Skin epidermis (tissue), 12 donors: ENCODE results near the gene GCNA.
"Not testable (repeated sequence)": the region's sequence is repeated elsewhere in the genome, so short reads cannot be mapped to it uniquely, and the experiment has no call there.

Experiments
- H3K27ac ChIP-seq, 21 experiments: fragments of 200-600 bp; sonication (generic) in 11 of 21; one replicate each; pipeline ENCODE4 v1.5.0; 2020; ENCODE audit warnings: mild to moderate bottlenecking in 3 of 21, inconsistent platforms in 2 of 21, moderate library complexity in 2 of 21
- H3K4me3 ChIP-seq, 7 experiments: fragments of 200-600 bp; sonication (generic) in 2 of 7; one replicate each; pipeline ENCODE4 v1.5.0; 2020; ENCODE audit warnings: inconsistent platforms in 2 of 7, mild to moderate bottlenecking in 2 of 7, moderate library complexity in 1 of 7

The GCNA gene

GRCh38 chrX:71607488-71607887, 29.3 kb downstream of the GCNA start:
- no peak overlapping the region for H3K4me3 ChIP-seq

GRCh38 chrX:71609095-71609750, 31.0 kb downstream of the GCNA start:
- no peak overlapping the region for H3K4me3 ChIP-seq
- H3K27ac ChIP-seq = peak overlapping the region in 1 of 21 experiments; percentile 30

More at GRCh38 chrX:71607488-71607887, 29.3 kb downstream of the GCNA start:
- peak overlapping the region in 4 of 21 experiments; percentile 11 to 78 (median 56) for H3K27ac ChIP-seq

GRCh38 chrX:71611736-71612135, 33.5 kb downstream of the GCNA start:
- not testable (repeated sequence) for H3K27ac ChIP-seq, H3K4me3 ChIP-seq

GRCh38 chrX:71612256-71612655, 34.0 kb downstream of the GCNA start:
- no peak overlapping the region for H3K4me3 ChIP-seq

GRCh38 chrX:71615056-71615455, 36.8 kb downstream of the GCNA start:
- Histone ChIP-seq H3K4me3 (no peak overlapping the region), H3K27ac (peak overlapping the region in 1 of 21 experiments; percentile 93)

More at GRCh38 chrX:71612256-71612655, 34.0 kb downstream of the GCNA start:
- H3K27ac ChIP-seq = no peak overlapping the region

GRCh38 chrX:71615954-71616353, 37.7 kb downstream of the GCNA start:
- H3K27ac ChIP-seq = peak overlapping the region in 6 of 21 experiments; percentile 44 to 93 (median 74)
- peak overlapping the region in 2 of 7 experiments; percentile 16 to 20 for H3K4me3 ChIP-seq

- peak overlapping the region in 9 of 21 experiments; percentile 11 to 93 (median 66) for H3K27ac ChIP-seq
- peak overlapping the region in 4 of 7 experiments; percentile 1 to 20 (median 14) for H3K4me3 ChIP-seq
Measured at GRCh38 chrX:71616672-71617529, 38.7 kb downstream of the GCNA start.

- Histone ChIP-seq H3K27ac (peak overlapping the region in 12 of 21 experiments; percentile 11 to 93 (median 68)), H3K4me3 (peak overlapping the region in 6 of 7 experiments; percentile 9 to 20 (median 12))
Measured at GRCh38 chrX:71617742-71618141, 39.5 kb downstream of the GCNA start.

- H3K4me3 ChIP-seq = peak within 1 kb of the TSS in 6 of 7 experiments; percentile 9 to 20 (median 12)
Measured at GRCh38 chrX:71618303-71618721, 40.1 kb downstream of the GCNA start, which contains the start of gene CXCR3. Gene CXCR3 (minus strand): TSS chrX:71618511. CDS start chrX:71618449, 62 bp downstream.

GRCh38 chrX:71618787-71619186, 40.5 kb downstream of the GCNA start:
- H3K4me3 ChIP-seq = peak overlapping the region in 1 of 7 experiments; percentile 20
- H3K27ac ChIP-seq = peak overlapping the region in 9 of 21 experiments; percentile 36 to 93 (median 73)

More at GRCh38 chrX:71618303-71618721, 40.1 kb downstream of the GCNA start, which contains the start of gene CXCR3:
- H3K27ac ChIP-seq = peak within 1 kb of the TSS in 13 of 21 experiments; percentile 11 to 93 (median 66)

- Histone ChIP-seq H3K4me3 (no peak overlapping the region), H3K27ac (peak overlapping the region in 9 of 21 experiments; percentile 26 to 93 (median 73))
Measured at GRCh38 chrX:71619193-71619592, 41.0 kb downstream of the GCNA start.

GRCh38 chrX:71619986-71620385, 41.7 kb downstream of the GCNA start:
- Histone ChIP-seq H3K4me3 (no peak overlapping the region), H3K27ac (peak overlapping the region in 9 of 21 experiments; percentile 26 to 93 (median 66))

GRCh38 chrX:71621603-71622002, 43.4 kb downstream of the GCNA start:
- H3K4me3 ChIP-seq = no peak overlapping the region
- peak overlapping the region in 9 of 21 experiments; percentile 2 to 93 (median 84) for H3K27ac ChIP-seq

- no peak overlapping the region for H3K4me3 ChIP-seq
- peak overlapping the region in 15 of 21 experiments; percentile 2 to 93 (median 82) for H3K27ac ChIP-seq
Measured at GRCh38 chrX:71622032-71622575, 43.9 kb downstream of the GCNA start.

GRCh38 chrX:71622576-71623450, 44.6 kb downstream of the GCNA start:
- no peak overlapping the region for H3K4me3 ChIP-seq
- peak overlapping the region in 20 of 21 experiments; percentile 41 to 93 (median 70) for H3K27ac ChIP-seq

GRCh38 chrX:71623714-71624113, 45.5 kb downstream of the GCNA start:
- H3K27ac ChIP-seq = peak overlapping the region in 13 of 21 experiments; percentile 44 to 93 (median 83)
- H3K4me3 ChIP-seq = no peak overlapping the region

- H3K4me3 ChIP-seq = no peak overlapping the region
Measured at GRCh38 chrX:71625471-71625870, 47.2 kb downstream of the GCNA start.

GRCh38 chrX:71626576-71626975, 48.3 kb downstream of the GCNA start:
- Histone ChIP-seq H3K4me3 (no peak overlapping the region), H3K27ac (peak overlapping the region in 2 of 21 experiments; percentile 16 to 33)

More at GRCh38 chrX:71625471-71625870, 47.2 kb downstream of the GCNA start:
- no peak overlapping the region for H3K27ac ChIP-seq
